MM.1S (cell line): Measurements from ENCODE around the gene SRP19.
A peak's percentile ranks its signal among the peaks of the same experiment; 100 is the strongest.

Experiments
- DNase-seq: peaks from one replicate; pipeline ENCODE4 v3.0.0-alpha.2; 2015
- H2AFZ ChIP-seq: fragments of 300-600 bp; sonication (generic); 2 replicates; pipeline ENCODE4 v1.6.0; 2016; ENCODE audit warnings: antibody characterized with exemption, low read length
- H3F3A ChIP-seq: fragments of 300-600 bp; sonication (generic); 2 replicates; pipeline ENCODE4 v1.6.1; 2016; ENCODE audit warnings: mild to moderate bottlenecking, antibody characterized with exemption, low read length, moderate library complexity, mixed read lengths; ENCODE audit not compliant: insufficient read depth
- H3K27ac ChIP-seq: fragments of 300-600 bp; sonication (generic); 2 replicates; pipeline ENCODE4 v1.5.1; 2016; ENCODE audit warnings: mild to moderate bottlenecking, low read length
- H3K27me3 ChIP-seq: fragments of 300-600 bp; sonication (generic); replicated peaks from 2 replicates; pipeline ENCODE4 v1.6.0; 2016; ENCODE audit warnings: low read length; ENCODE audit not compliant: insufficient read depth
- H3K36me3 ChIP-seq: fragments of 300-600 bp; sonication (generic); replicated peaks from 2 replicates; pipeline ENCODE4 v1.6.1; 2016; ENCODE audit warnings: mild to moderate bottlenecking, low read length, mixed read lengths; ENCODE audit not compliant: insufficient read depth
- H3K4me1 ChIP-seq: fragments of 300-600 bp; sonication (generic); 2 replicates; pipeline ENCODE4 v1.6.1; 2016; ENCODE audit warnings: low read length, mixed read lengths
- H3K4me2 ChIP-seq: fragments of 300-600 bp; sonication (generic); 2 replicates; pipeline ENCODE4 v1.6.0; 2016; ENCODE audit warnings: low read depth, low read length
- H3K4me3 ChIP-seq: fragments of 300-600 bp; sonication (generic); 2 replicates; pipeline ENCODE4 v1.5.1; 2016; ENCODE audit warnings: low read length, mixed read lengths
- H3K79me2 ChIP-seq: fragments of 300-600 bp; sonication (generic); 2 replicates; pipeline ENCODE4 v1.6.1; 2016; ENCODE audit warnings: mixed run types, low read length, mixed read lengths
- H3K9ac ChIP-seq: fragments of 300-600 bp; sonication (generic); 2 replicates; pipeline ENCODE4 v1.6.1; 2016; ENCODE audit warnings: low read length, mixed read lengths
- H3K9me2 ChIP-seq: fragments of 300-600 bp; sonication (generic); replicated peaks from 2 replicates; pipeline ENCODE4 v1.6.1; 2016; ENCODE audit warnings: mild to moderate bottlenecking, low read length, mixed read lengths; ENCODE audit not compliant: insufficient read depth
- H3K9me3 ChIP-seq: fragments of 300-600 bp; sonication (generic); replicated peaks from 2 replicates; pipeline ENCODE4 v1.6.1; 2016; ENCODE audit warnings: mild to moderate bottlenecking, low read length, mixed read lengths; ENCODE audit not compliant: insufficient read depth
- H4K20me1 ChIP-seq: fragments of 300-600 bp; sonication (generic); 2 replicates; pipeline ENCODE4 v1.6.1; 2016; ENCODE audit warnings: mild to moderate bottlenecking, low read length, moderate library complexity, mixed read lengths; ENCODE audit not compliant: insufficient read depth
- EZH2 ChIP-seq: fragments of 300-600 bp; sonication (generic); optimal IDR thresholded peaks from 2 replicates; pipeline ENCODE3; 2017; ENCODE audit warnings: low read depth, mild to moderate bottlenecking, antibody characterized with exemption, low read length, mixed read lengths
- EZH2phosphoT487 ChIP-seq: fragments of 300-600 bp; sonication (generic); IDR thresholded peaks from 2 replicates; pipeline ENCODE4 v1.6.1; 2018; ENCODE audit warnings: antibody characterized with exemption, low read length
- TF ChIP-seq, protein P1 (sequence below): fragments of 300-600 bp; sonication (generic); IDR thresholded peaks from 2 replicates; pipeline ENCODE4 v1.5.1; 2016; ENCODE audit warnings: antibody characterized with exemption, low read length, mixed read lengths

The SRP19 gene

DNA sequence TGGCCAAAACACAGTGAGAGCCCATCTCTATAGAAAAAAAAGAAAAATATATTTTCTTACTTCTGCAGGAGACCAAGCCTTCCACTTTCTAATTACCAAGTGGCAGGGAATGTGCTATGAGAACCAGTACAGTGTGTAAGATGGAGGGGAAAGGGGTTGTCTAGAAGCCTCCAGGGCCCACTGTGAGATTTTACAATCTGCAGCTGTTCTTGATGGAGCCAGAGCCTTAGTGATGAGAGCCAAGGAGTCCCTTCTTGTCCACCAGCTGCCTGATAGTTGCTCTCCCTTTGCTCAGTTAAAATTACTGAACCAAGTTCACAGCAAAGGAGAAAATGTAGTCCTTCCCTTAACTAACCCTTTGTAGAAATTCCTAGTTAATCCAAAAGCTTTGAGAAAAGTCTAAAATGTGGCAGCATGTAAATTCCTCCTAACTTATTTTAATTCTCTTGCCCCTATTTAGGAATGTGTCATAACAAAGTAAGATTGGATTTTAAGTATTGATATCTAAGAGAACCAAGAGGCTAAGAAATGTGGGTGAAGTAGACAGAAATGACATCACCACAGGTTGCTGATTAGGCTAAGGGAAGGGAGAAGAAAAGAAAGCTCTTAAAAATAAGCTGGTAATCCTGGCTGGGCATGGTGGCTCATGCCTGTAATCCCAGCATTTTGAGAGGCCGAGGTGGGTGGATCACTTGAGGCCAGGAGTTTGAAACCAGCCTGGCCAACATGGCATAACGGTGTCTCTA is 19.3 kb downstream of the SRP19 start:
- Histone ChIP-seq H3K4me3 (no peak overlapping the region), H3K27me3 (no peaks in the 10 kb centered on the region), H3F3A (peaks cover 26% of the 10 kb centered on the region), H3K9ac (no peak overlapping the region), H3K4me1 (peaks cover 37% of the 10 kb centered on the region), H2AFZ (no peak overlapping the region), H3K27ac (peak overlapping the region; percentile 87; the same call in 1 of the 2 replicates), H4K20me1 (no peaks in the 10 kb centered on the region), H3K9me3 (no peaks in the 10 kb centered on the region), H3K4me2 (peak overlapping the region; percentile 16; the same call in 1 of the 2 replicates), H3K79me2 (peaks cover 82% of the 10 kb centered on the region), H3K36me3 (peaks cover 9% of the 10 kb centered on the region; the same call in 1 of the 2 replicates), H3K9me2 (no peaks in the 10 kb centered on the region)
- no peak for DNase-seq
- TF ChIP-seq EZH2phosphoT487 (no peak), EZH2 (no peak)
- TF ChIP-seq, protein P1, sequence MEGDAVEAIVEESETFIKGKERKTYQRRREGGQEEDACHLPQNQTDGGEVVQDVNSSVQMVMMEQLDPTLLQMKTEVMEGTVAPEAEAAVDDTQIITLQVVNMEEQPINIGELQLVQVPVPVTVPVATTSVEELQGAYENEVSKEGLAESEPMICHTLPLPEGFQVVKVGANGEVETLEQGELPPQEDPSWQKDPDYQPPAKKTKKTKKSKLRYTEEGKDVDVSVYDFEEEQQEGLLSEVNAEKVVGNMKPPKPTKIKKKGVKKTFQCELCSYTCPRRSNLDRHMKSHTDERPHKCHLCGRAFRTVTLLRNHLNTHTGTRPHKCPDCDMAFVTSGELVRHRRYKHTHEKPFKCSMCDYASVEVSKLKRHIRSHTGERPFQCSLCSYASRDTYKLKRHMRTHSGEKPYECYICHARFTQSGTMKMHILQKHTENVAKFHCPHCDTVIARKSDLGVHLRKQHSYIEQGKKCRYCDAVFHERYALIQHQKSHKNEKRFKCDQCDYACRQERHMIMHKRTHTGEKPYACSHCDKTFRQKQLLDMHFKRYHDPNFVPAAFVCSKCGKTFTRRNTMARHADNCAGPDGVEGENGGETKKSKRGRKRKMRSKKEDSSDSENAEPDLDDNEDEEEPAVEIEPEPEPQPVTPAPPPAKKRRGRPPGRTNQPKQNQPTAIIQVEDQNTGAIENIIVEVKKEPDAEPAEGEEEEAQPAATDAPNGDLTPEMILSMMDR, result no peak

DNA sequence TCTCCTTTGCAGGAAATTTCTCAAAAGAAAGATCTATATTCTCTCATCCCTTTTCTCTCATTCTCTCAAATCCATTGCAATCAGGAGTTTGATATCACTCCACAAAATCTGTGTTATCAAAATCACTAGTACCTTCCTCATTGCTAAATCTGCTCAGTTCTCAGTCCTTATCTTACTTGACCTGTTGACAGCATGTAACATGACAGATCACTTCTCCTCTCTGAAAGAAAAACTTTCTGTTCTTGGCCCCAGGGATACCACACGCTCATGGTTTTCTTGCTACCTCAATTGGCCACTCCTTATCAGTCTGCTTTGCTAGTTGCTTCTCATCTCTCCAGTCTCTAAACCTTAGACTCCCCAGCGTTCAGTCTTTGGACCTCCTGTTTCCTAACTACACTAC is 22.1 kb downstream of the SRP19 start:
- H3K4me3 ChIP-seq, result no peak overlapping the region
- H3K9me3 ChIP-seq, result no peaks in the 10 kb centered on the region
- TF ChIP-seq, protein P1, result no peak
- TF ChIP-seq EZH2, result no peak
- no peak for TF ChIP-seq EZH2phosphoT487
- H3K9ac ChIP-seq, result no peak overlapping the region
- no peaks in the 10 kb centered on the region for H3K27me3 ChIP-seq
- peaks cover 28% of the 10 kb centered on the region for H3K4me1 ChIP-seq
- no peaks in the 10 kb centered on the region for H4K20me1 ChIP-seq
- H3K36me3 ChIP-seq, result peaks cover 12% of the 10 kb centered on the region
- DNase-seq, result no peak
- H3F3A ChIP-seq, result peaks cover 20% of the 10 kb centered on the region
- no peak overlapping the region for H3K27ac ChIP-seq
- peaks cover 75% of the 10 kb centered on the region for H3K79me2 ChIP-seq
- no peak overlapping the region for H3K4me2 ChIP-seq
- no peaks in the 10 kb centered on the region for H3K9me2 ChIP-seq
- H2AFZ ChIP-seq, result no peak overlapping the region

DNA sequence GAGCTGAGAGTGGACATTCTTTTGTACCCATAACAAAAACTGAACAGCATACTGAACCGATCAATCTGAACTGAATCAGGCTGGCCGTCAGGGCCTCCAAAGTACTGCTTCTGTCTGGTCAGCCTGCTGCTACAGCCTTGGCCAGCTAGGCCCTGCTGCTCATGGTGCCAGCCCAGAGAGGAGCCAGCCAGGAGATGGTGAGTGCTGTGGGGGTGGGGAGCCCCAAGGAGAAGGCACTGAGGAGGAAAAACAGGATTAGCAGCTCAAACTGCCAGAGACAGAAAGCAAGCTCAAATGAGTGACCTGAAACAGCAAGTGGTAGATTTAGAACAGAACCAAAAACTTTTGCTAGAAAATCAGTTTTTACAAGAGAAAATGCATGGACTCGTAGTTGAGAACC is 23.9 kb downstream of the SRP19 start:
- Histone ChIP-seq H3K27ac (no peak overlapping the region), H2AFZ (no peak overlapping the region), H3K9ac (no peak overlapping the region), H3K4me2 (no peak overlapping the region), H3K9me3 (no peaks in the 10 kb centered on the region), H4K20me1 (no peaks in the 10 kb centered on the region), H3K9me2 (no peaks in the 10 kb centered on the region), H3K4me1 (peaks cover 22% of the 10 kb centered on the region), H3F3A (peaks cover 4% of the 10 kb centered on the region; the same call in 1 of the 2 replicates), H3K79me2 (peaks cover 83% of the 10 kb centered on the region), H3K27me3 (no peaks in the 10 kb centered on the region), H3K36me3 (peaks cover 12% of the 10 kb centered on the region), H3K4me3 (no peak overlapping the region)
- TF ChIP-seq, protein P1, result no peak
- no peak for TF ChIP-seq EZH2phosphoT487
- TF ChIP-seq EZH2, result no peak
- DNase-seq, result no peak
